Lower lobe of right lung (tissue), 2 donors: ENCODE data around the gene PGA4. TPM values are rescaled to one million over a fixed set of nuclear protein-coding genes. Genes with fewer than 3 reads are reported as not detected.
A peak's percentile ranks its signal among the peaks of the same experiment; 100 is the strongest.
"Not testable (repeated sequence)": the region's sequence is repeated elsewhere in the genome, so short reads cannot be mapped to it uniquely, and the experiment has no call there.

Experiments used
- ATAC-seq, 2 donors: fragments of 200-7000 bp; cut with Tn5 transposase; one replicate each; pipeline ENCODE4 v1.9.1; 2020 to 2022; ENCODE audit warnings: mild to moderate bottlenecking in 2 of 2, moderate library complexity in 2 of 2
- DNase-seq: peaks from one replicate; pipeline ENCODE4 v3.0.0-alpha.2; 2020
- H3K27ac ChIP-seq: fragments of 200-600 bp; one replicate; pipeline ENCODE4 v1.8.0; 2022
- H3K27me3 ChIP-seq: fragments of 200-600 bp; one replicate; pipeline ENCODE4 v1.8.0; 2022; ENCODE audit warnings: low read depth
- H3K36me3 ChIP-seq: fragments of 200-600 bp; one replicate; pipeline ENCODE4 v1.8.0; 2022; ENCODE audit warnings: mild to moderate bottlenecking
- H3K4me1 ChIP-seq: fragments of 200-600 bp; one replicate; pipeline ENCODE4 v1.8.0; 2022
- H3K4me3 ChIP-seq: fragments of 200-600 bp; one replicate; pipeline ENCODE4 v1.8.0; 2022; ENCODE audit warnings: mild to moderate bottlenecking
- H3K9me3 ChIP-seq: fragments of 200-600 bp; one replicate; pipeline ENCODE4 v1.8.0; 2022
- intact Hi-C: fragments of 100-400 bp; cut with DNase I; formaldehyde crosslinking; loops from one replicate; pipeline ENCODE4 v1.11.0; 2022
- total RNA-seq: library from RNA; stranded (reverse); fragmentation: NEBNext Ultra II Directional; extraction: Animal tissue kit (Norgen Biotek cat#: 25700); gene quantifications from one replicate; pipeline ENCODE4 v1.2.1, GENCODE V29; 2021
- donor health status: DM: no; HTN: yes; CAD: no; lungs with severe emphysema.

Gene PGA4
- total RNA-seq, 1 donor from 2014 or later: 0.83 TPM

- intact Hi-C loops, H3K27ac ChIP-seq, H3K36me3 ChIP-seq, DNase-seq, H3K4me3 ChIP-seq, H3K9me3 ChIP-seq, ATAC-seq, H3K27me3 ChIP-seq, H3K4me1 ChIP-seq: not testable (repeated sequence)
Measured at GRCh38 chr11:61213711-61214324, 8.3 kb upstream of the PGA4 start.

- H3K4me1 ChIP-seq, H3K27me3 ChIP-seq, H3K9me3 ChIP-seq, intact Hi-C loops, DNase-seq, H3K4me3 ChIP-seq, H3K36me3 ChIP-seq, ATAC-seq, H3K27ac ChIP-seq: not testable (repeated sequence)
Measured at GRCh38 chr11:61218306-61218705, 3.8 kb upstream of the PGA4 start.

- H3K4me1 ChIP-seq, H3K4me3 ChIP-seq, H3K27ac ChIP-seq, H3K36me3 ChIP-seq, H3K9me3 ChIP-seq, DNase-seq, ATAC-seq, intact Hi-C loops, H3K27me3 ChIP-seq: not testable (repeated sequence)
Measured at GRCh38 chr11:61219016-61219415, 3.1 kb upstream of the PGA4 start.

- H3K27me3 ChIP-seq, DNase-seq, H3K4me1 ChIP-seq, H3K4me3 ChIP-seq, H3K36me3 ChIP-seq, H3K9me3 ChIP-seq, H3K27ac ChIP-seq, intact Hi-C loops: not testable (repeated sequence)
- peak; percentile 56 to 73 for ATAC-seq
Measured at GRCh38 chr11:61222692-61223091, 545 bp downstream of the PGA4 start.

- H3K4me3 ChIP-seq, H3K36me3 ChIP-seq, DNase-seq, H3K27me3 ChIP-seq, ATAC-seq, H3K27ac ChIP-seq, intact Hi-C loops, H3K4me1 ChIP-seq, H3K9me3 ChIP-seq: not testable (repeated sequence)
Measured at GRCh38 chr11:61226457-61227137, 4.5 kb downstream of the PGA4 start.

- intact Hi-C loops, H3K36me3 ChIP-seq, H3K4me3 ChIP-seq, ATAC-seq, DNase-seq, H3K27ac ChIP-seq, H3K27me3 ChIP-seq, H3K9me3 ChIP-seq, H3K4me1 ChIP-seq: not testable (repeated sequence)
Measured at GRCh38 chr11:61229458-61229857, 7.3 kb downstream of the PGA4 start.

- DNase-seq, H3K27ac ChIP-seq, H3K27me3 ChIP-seq, H3K4me1 ChIP-seq, intact Hi-C loops, ATAC-seq, H3K4me3 ChIP-seq, H3K9me3 ChIP-seq, H3K36me3 ChIP-seq: not testable (repeated sequence)
Measured at GRCh38 chr11:61231033-61231432, 8.9 kb downstream of the PGA4 start.

- H3K4me1 ChIP-seq, intact Hi-C loops, H3K36me3 ChIP-seq, H3K27me3 ChIP-seq, H3K4me3 ChIP-seq, ATAC-seq, H3K9me3 ChIP-seq, H3K27ac ChIP-seq, DNase-seq: not testable (repeated sequence)
Measured at GRCh38 chr11:61231585-61231984, 9.4 kb downstream of the PGA4 start.

GRCh38 chr11:61232548-61233145 is 10.5 kb downstream of the PGA4 start:
- DNase-seq, H3K27ac ChIP-seq, H3K4me1 ChIP-seq, H3K27me3 ChIP-seq, ATAC-seq, intact Hi-C loops, H3K36me3 ChIP-seq, H3K9me3 ChIP-seq, H3K4me3 ChIP-seq: not testable (repeated sequence)

- intact Hi-C loops: not testable (repeated sequence)
Measured at GRCh38 chr11:61237130-61237529, 15.0 kb downstream of the PGA4 start.

GRCh38 chr11:61240288-61240687 is 18.1 kb downstream of the PGA4 start:
- H3K36me3 ChIP-seq, H3K27ac ChIP-seq, DNase-seq, H3K9me3 ChIP-seq, H3K4me1 ChIP-seq, intact Hi-C loops, H3K4me3 ChIP-seq, H3K27me3 ChIP-seq, ATAC-seq: not testable (repeated sequence)

More at GRCh38 chr11:61237130-61237529, 15.0 kb downstream of the PGA4 start:
- not testable (repeated sequence) for H3K4me1 ChIP-seq, ATAC-seq, H3K4me3 ChIP-seq, H3K9me3 ChIP-seq, H3K27me3 ChIP-seq, DNase-seq, H3K27ac ChIP-seq, H3K36me3 ChIP-seq

GRCh38 chr11:61240875-61241274 is 18.7 kb downstream of the PGA4 start, which contains the start of gene PGA5:
Gene PGA5 (plus strand): TSS chr11:61241175. CDS start chr11:61241227, 52 bp downstream.
- H3K27ac ChIP-seq, H3K4me1 ChIP-seq, intact Hi-C loops, ATAC-seq, H3K4me3 ChIP-seq, DNase-seq, H3K36me3 ChIP-seq, H3K9me3 ChIP-seq, H3K27me3 ChIP-seq: not testable (repeated sequence)

- H3K4me3 ChIP-seq, H3K9me3 ChIP-seq, H3K36me3 ChIP-seq, H3K27ac ChIP-seq, intact Hi-C loops, H3K4me1 ChIP-seq, H3K27me3 ChIP-seq, DNase-seq: not testable (repeated sequence)
- peak; percentile 69 to 70 for ATAC-seq
Measured at GRCh38 chr11:61241526-61241925, 19.4 kb downstream of the PGA4 start.
